ENCODE results near the gene CIAO2B.

CIAO2B gene

DNA sequence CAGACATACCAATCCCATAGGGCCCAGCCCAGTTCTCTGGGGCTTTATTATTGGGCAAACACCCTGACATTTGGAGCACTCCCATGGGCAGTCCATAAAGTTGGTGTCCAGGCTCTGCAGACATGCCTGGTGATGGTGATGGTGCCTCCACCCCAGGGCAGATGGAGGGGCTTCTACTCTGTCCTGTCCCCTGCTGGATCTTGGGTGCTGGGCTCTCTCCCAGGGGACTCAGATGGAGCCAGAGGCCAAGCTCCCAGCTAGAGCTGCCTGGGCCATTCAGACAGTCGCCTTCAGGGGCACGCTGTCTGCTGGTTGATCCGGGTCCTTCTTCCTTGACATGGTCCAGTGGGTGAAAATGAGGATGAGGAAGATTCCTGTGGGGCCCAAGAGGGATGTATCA, 26.1 kb downstream of the CIAO2B start:
- WGBS, 2 experiments (ENCODE audit: insufficient coverage in 2 of 2): 94 to 100% methylated on average over 3 of the region's 3 CpGs
- no peaks in the 10 kb centered on the region for H3K36me3 ChIP-seq (ENCODE audit: control insufficient read depth, insufficient read depth, low read length)
- peaks cover 26% of the 10 kb centered on the region for H3K4me1 ChIP-seq (ENCODE audit: control insufficient read depth, insufficient read depth, low read length, poor library complexity, severe bottlenecking)
- H3K27ac ChIP-seq (ENCODE audit: low read depth, low read length, severe bottlenecking): no peak overlapping the region
- H3K9me3 ChIP-seq (ENCODE audit: control insufficient read depth, low read length): no peaks in the 10 kb centered on the region
- H3K4me3 ChIP-seq (ENCODE audit: extremely low read depth, insufficient read depth, low read length, poor library complexity, severe bottlenecking): no peak overlapping the region

DNA sequence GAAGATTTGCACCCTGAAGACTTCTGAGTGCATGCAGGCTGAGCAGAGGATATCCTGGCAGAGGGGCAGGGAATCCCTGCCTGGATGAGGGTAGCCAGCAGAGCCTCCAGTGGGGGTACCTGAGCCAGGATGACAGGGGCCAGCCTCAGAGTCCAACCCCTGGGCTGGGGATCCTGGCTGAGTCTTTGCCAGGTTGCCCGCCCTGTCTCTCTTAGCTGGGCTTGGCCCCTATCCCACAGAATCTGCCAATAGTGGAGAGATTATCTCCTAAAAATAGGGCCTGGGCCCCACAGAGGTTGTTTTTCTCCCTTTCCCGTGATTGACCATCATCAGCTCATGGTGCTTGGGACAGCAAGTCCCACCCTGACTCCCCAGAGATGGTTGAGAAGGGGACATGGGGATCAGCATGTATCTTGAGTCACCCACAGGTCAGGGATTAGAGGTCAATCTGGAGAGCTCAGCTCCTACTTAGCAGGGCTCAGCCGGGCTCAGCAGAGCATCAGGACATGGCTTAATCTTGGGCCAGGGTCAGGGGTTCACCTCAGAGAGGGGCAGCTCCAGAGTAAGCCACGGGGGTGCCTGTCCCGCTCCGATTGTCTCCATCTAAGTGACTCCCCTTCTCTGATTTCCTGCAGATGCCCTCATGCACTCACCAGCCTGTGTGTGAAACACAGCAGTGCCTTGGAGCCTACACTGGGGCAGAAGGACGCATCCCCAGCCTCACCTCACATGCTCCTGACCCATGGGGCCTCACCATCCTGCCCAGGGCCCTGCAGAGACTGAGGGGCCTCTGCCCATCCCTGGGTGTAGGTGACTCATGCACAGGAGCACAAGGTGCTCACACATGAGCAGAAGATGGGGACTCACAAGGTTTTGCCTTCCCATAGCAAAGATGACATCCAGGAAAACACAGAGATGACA, 27.0 kb downstream of the CIAO2B start:
- no peak overlapping the region for H3K27ac ChIP-seq (ENCODE audit: low read depth, low read length, severe bottlenecking)
- WGBS, 2 experiments (ENCODE audit: insufficient coverage in 2 of 2): 82 to 84% methylated on average over 6 of the region's 7 CpGs
- H3K4me1 ChIP-seq (ENCODE audit: control insufficient read depth, insufficient read depth, low read length, poor library complexity, severe bottlenecking): peaks cover 30% of the 10 kb centered on the region
- no peaks in the 10 kb centered on the region for H3K9me3 ChIP-seq (ENCODE audit: control insufficient read depth, low read length)
- H3K4me3 ChIP-seq (ENCODE audit: extremely low read depth, insufficient read depth, low read length, poor library complexity, severe bottlenecking): no peak overlapping the region
- H3K36me3 ChIP-seq (ENCODE audit: control insufficient read depth, insufficient read depth, low read length): no peaks in the 10 kb centered on the region

DNA sequence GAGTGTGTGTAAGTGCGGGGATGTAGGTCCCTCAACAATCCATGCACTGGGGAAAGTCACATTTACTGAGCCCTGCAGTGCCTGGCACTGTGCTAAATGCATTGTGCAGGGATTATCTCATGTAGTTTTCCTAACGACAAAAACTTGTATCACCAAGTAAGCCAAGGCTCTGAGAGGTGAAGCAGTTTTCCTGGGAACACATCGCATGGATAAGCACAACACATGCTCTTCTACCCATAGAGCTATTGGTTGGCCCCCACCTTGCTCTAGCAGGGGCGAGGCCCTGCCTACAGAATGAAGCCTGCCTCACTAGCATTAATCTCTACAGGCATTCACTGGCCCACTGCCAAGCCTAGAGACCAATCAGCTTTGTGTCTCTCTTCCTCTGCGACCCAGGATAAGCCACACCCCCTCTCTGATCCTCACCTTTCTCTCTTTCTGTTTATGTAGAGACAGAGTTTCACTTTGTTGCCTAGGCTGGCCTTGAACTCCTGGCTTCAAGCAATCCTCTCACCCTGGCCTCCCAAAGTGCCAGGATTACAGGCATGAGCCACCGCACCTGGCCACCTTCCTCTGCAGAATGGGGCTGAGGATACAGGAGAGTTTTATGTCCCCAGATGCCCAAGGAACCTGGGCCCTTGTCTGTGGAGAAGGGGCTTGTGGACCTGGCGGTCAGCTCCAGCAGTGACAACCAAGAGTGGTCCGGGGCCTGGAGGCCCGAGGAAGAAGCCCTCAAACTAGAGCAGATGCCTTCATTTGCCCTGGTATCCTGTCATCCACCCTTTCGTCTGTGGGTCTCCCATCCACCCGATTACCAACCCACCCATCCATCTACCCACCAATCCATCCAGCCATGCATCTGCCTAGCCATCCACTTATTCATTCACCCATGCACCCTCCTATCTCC, 28.3 kb downstream of the CIAO2B start:
- Histone ChIP-seq H3K4me3 (ENCODE audit: extremely low read depth, insufficient read depth, low read length, poor library complexity, severe bottlenecking) (no peak overlapping the region), H3K9me3 (ENCODE audit: control insufficient read depth, low read length) (no peaks in the 10 kb centered on the region), H3K27ac (ENCODE audit: low read depth, low read length, severe bottlenecking) (peak overlapping the region; percentile 78), H3K36me3 (ENCODE audit: control insufficient read depth, insufficient read depth, low read length) (no peaks in the 10 kb centered on the region), H3K4me1 (ENCODE audit: control insufficient read depth, insufficient read depth, low read length, poor library complexity, severe bottlenecking) (peaks cover 35% of the 10 kb centered on the region)
- 89 to 91% methylated on average over 10 of the region's 11 CpGs for WGBS, 2 experiments (ENCODE audit: insufficient coverage in 2 of 2)

DNA sequence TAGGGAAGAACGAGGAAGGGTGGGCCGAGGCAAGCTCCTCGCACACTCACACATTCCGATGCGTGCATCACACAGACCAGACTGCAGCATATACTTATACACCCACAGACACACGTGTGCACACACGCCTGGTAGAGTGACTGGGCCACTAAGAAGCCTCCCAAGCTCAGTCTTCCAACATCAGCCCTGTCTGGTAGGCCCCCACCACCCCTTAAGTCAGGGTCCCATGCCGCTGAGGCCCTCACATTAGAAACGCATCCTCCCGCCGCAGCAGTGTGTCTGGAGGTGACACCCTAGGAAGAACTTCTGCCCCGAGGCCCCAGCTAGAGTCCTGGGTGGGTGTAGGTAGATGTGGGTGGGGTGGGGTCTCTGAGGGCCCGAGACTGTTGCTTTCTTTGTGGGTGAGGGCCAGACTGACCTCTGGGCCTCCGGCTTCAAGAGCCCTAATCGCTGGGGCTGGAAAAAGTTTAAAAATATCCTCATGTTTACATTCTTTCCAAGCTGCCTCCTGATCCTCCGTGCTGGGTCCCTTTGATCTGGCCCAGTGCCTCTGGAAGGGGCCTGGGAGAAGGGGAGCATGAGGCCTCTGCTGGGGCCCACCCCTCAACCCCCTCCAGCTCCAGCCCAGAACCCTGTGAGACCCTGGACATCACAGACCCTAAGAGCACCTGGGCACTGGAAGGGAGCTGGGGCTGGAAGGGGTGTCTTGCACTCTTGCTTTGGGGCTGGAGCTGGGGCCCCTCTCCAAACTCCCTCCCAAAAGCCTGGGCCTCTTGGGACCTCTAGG, 29.2 kb downstream of the CIAO2B start:
- Histone ChIP-seq H3K4me3 (ENCODE audit: extremely low read depth, insufficient read depth, low read length, poor library complexity, severe bottlenecking) (no peak overlapping the region), H3K4me1 (ENCODE audit: control insufficient read depth, insufficient read depth, low read length, poor library complexity, severe bottlenecking) (peaks cover 40% of the 10 kb centered on the region), H3K9me3 (ENCODE audit: control insufficient read depth, low read length) (no peaks in the 10 kb centered on the region), H3K36me3 (ENCODE audit: control insufficient read depth, insufficient read depth, low read length) (no peaks in the 10 kb centered on the region), H3K27ac (ENCODE audit: low read depth, low read length, severe bottlenecking) (peak overlapping the region; percentile 78)
- 74 to 93% methylated on average over 7 of the region's 16 CpGs for WGBS, 2 experiments (ENCODE audit: insufficient coverage in 2 of 2)

DNA sequence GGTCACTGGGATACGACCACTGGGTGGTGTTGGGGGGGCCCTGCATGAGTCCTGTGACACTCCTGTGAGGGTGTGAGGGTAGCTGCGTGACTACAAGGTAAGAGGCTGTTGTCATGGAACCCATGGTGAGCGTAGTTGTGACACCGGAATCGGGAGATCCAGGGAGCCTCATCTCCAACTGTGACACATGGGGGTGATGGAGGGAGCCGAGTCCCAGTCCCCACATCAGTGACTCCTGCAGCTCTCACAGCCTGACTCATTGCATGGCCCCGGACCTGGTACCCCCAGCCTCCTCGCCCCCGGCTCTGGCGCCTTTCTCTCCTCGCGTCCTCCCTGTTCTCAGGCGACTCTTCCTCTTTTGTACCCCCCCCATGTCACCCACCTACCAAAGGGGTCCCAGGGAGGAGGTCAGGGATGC, 29.8 kb downstream of the CIAO2B start:
- WGBS, 2 experiments (ENCODE audit: insufficient coverage in 2 of 2): 88 to 89% methylated on average over 6 to 7 of the region's 13 CpGs
- H3K27ac ChIP-seq (ENCODE audit: low read depth, low read length, severe bottlenecking): no peak overlapping the region

DNA sequence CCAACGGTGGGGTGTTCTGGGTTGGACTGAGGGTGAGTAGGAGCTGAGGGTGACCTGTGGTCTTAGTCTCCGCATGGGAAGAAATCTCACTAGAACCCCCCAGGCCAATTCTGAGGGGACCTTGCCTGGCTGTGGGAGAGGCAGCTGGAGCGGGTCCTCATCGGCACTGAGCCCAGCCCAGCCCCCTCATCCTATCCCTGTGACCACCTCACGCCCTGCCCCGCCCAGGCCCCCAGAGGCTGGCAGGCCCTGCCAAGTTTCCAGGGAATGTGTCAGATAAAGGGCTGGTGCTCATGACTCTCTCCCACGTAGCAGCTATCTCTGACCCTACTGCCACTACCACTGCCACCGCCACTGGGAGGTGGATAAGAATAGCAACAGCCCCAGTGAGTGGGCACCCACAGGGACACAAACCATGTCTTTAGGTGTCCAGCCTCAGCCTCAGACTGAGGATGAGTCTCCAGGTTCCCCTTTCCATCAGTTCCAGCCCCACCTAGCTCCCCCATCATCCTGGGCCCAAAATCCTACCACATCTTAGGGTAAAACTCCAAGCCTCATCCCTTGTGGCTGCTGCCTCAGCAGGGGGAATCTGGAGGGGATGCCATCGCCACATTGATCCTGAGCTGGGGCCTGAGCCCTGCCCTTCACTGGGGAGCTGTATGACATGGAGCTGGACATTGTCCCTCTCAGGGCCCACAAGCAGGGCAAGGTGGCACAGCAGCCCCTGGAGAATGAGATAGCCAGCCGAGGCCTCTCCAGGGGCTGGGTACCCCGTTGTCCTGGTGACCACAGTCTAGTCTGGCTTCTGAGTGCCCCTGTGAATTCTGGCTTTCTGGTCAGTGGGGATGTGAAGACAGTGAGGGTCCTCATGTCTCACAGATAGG, 30.4 kb downstream of the CIAO2B start:
- H3K27ac ChIP-seq (ENCODE audit: low read depth, low read length, severe bottlenecking): no peak overlapping the region
- WGBS, 2 experiments (ENCODE audit: insufficient coverage in 2 of 2): 89 to 91% methylated on average over 7 to 8 of the region's 11 CpGs
- no peaks in the 10 kb centered on the region for H3K9me3 ChIP-seq (ENCODE audit: control insufficient read depth, low read length)
- H3K4me1 ChIP-seq (ENCODE audit: control insufficient read depth, insufficient read depth, low read length, poor library complexity, severe bottlenecking): peaks cover 50% of the 10 kb centered on the region
- H3K4me3 ChIP-seq (ENCODE audit: extremely low read depth, insufficient read depth, low read length, poor library complexity, severe bottlenecking): no peak overlapping the region
- H3K36me3 ChIP-seq (ENCODE audit: control insufficient read depth, insufficient read depth, low read length): no peaks in the 10 kb centered on the region

More for the DNA sequence above, 29.8 kb downstream of the CIAO2B start:
- Histone ChIP-seq H3K4me3 (ENCODE audit: extremely low read depth, insufficient read depth, low read length, poor library complexity, severe bottlenecking) (no peak overlapping the region), H3K36me3 (ENCODE audit: control insufficient read depth, insufficient read depth, low read length) (no peaks in the 10 kb centered on the region), H3K9me3 (ENCODE audit: control insufficient read depth, low read length) (no peaks in the 10 kb centered on the region), H3K4me1 (ENCODE audit: control insufficient read depth, insufficient read depth, low read length, poor library complexity, severe bottlenecking) (peaks cover 46% of the 10 kb centered on the region)

DNA sequence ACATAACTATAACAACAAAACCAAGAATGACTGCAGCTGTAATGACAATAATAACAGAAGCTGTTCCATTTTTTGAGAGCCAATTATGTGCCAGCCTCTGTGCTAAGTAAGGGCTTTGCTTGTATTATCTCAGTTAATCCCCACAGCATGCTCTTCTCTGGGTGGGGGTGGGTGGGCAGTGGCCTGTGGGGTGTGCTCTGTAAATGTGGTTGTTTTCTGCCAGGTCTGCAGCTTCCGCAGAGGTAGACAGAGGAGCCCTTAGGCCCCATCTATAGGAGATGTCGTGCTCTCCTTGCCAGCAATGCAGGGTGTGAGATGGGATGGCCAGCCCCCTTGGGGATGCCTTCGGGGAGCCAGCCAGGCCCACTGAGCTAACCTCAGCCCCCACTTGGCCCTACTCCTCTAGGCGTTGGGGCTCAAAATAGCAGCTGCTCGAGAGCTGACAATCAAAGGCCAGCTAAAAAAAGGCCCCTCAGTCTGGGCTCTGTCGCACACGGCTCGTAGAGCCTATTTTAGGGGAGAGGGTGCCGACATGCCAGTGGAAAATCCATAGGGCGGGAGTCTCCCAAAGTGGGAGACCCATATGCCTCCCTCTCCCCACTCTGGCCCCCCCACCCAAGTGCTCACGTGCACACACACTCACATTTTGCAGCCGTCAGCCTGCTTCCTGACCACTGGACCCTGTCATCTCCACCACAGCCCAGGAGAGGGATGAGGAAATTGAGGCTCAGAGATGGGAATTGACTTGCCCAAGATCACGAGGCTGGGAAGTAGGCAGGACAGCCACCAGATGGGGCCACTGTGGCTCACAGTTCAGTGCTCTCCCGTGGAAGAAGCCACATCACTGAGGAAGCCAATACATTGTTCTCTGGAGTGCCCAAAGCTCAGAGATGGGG, 31.3 kb downstream of the CIAO2B start:
- no peaks in the 10 kb centered on the region for H3K9me3 ChIP-seq (ENCODE audit: control insufficient read depth, low read length)
- no peak overlapping the region for H3K27ac ChIP-seq (ENCODE audit: low read depth, low read length, severe bottlenecking)
- no peaks in the 10 kb centered on the region for H3K36me3 ChIP-seq (ENCODE audit: control insufficient read depth, insufficient read depth, low read length)
- no peak overlapping the region for H3K4me3 ChIP-seq (ENCODE audit: extremely low read depth, insufficient read depth, low read length, poor library complexity, severe bottlenecking)
- peaks cover 50% of the 10 kb centered on the region for H3K4me1 ChIP-seq (ENCODE audit: control insufficient read depth, insufficient read depth, low read length, poor library complexity, severe bottlenecking)
- 86 to 88% methylated on average over 5 to 13 of the region's 14 CpGs for WGBS, 2 experiments (ENCODE audit: insufficient coverage in 2 of 2)

DNA sequence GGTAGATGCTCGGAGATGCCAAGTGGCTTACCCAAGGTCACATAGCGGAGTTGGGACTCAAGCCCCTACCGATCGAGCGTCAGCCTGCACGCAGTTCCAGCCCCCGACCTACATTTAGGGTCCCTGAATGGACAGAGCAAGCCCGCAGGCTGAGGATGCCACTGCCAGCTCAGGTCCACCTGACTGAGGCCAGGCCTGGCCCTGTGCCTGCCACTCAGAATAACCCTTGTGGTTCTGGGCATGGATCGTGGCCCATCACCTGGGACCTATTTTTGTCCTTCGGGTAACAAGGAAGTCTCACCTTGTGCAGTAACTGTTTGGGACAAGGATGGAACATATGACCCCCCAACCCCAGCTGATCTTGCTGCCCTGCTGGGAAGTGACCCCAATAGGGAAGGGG, 32.6 kb downstream of the CIAO2B start:
- Histone ChIP-seq H3K36me3 (ENCODE audit: control insufficient read depth, insufficient read depth, low read length) (no peaks in the 10 kb centered on the region), H3K9me3 (ENCODE audit: control insufficient read depth, low read length) (no peaks in the 10 kb centered on the region), H3K4me3 (ENCODE audit: extremely low read depth, insufficient read depth, low read length, poor library complexity, severe bottlenecking) (no peak overlapping the region), H3K27ac (ENCODE audit: low read depth, low read length, severe bottlenecking) (no peak overlapping the region), H3K4me1 (ENCODE audit: control insufficient read depth, insufficient read depth, low read length, poor library complexity, severe bottlenecking) (peaks cover 50% of the 10 kb centered on the region)
- WGBS, 2 experiments (ENCODE audit: insufficient coverage in 2 of 2): 94 to 100% methylated on average over 10 of the region's 10 CpGs

Data from mesodermal cell (in vitro differentiated cells).